Calu3 (cell line): ENCODE data around the gene WNT7B. TPM values are rescaled to one million over a fixed set of nuclear protein-coding genes. Genes with fewer than 3 reads are reported as not detected.

Source experiments
- BruUV-seq: library from RNA; stranded (reverse); fragments of 400-500 nt; replicated peaks from 2 replicates; lab custom pipeline; 2021; lab: Mats Ljungman, UMichigan
- CTCF ChIA-PET: fragments of 300-600 bp; sonication (Branson Sonifier 250); formaldehyde crosslinking; loops from one replicate; lab custom pipeline; 2022; ENCODE audit warnings: antibody characterized with exemption; lab: Charles Lee
- DNase-seq: peaks from one replicate; pipeline ENCODE4 v3.0.0; 2022
- H3K27ac Mint-ChIP-seq: one replicate; pipeline ENCODE4 v1.8.0; 2022; ENCODE audit warnings: mixed read lengths; ENCODE audit not compliant: unreplicated experiment
- H3K27me3 Mint-ChIP-seq: one replicate; pipeline ENCODE4 v1.8.0; 2022; ENCODE audit warnings: mixed read lengths; ENCODE audit not compliant: unreplicated experiment
- H3K36me3 Mint-ChIP-seq: one replicate; pipeline ENCODE4 v1.8.0; 2022; ENCODE audit warnings: mild to moderate bottlenecking, moderate library complexity, mixed read lengths; ENCODE audit not compliant: insufficient read depth, unreplicated experiment
- H3K4me1 Mint-ChIP-seq: one replicate; pipeline ENCODE4 v1.8.0; 2022; ENCODE audit warnings: mild to moderate bottlenecking, low read depth, mixed read lengths; ENCODE audit not compliant: unreplicated experiment
- H3K4me3 Mint-ChIP-seq: one replicate; pipeline ENCODE4 v1.8.0; 2022; ENCODE audit warnings: mild to moderate bottlenecking, low read depth, moderate library complexity, mixed read lengths; ENCODE audit not compliant: unreplicated experiment
- H3K9me3 Mint-ChIP-seq: one replicate; pipeline ENCODE4 v1.8.0; 2022; ENCODE audit warnings: low read depth, mixed read lengths; ENCODE audit not compliant: unreplicated experiment
- CTCF ChIP-seq: fragments of 200-600 bp; IDR thresholded peaks from one replicate; pipeline ENCODE4 v1.8.0; 2022; ENCODE audit warnings: antibody characterized with exemption; ENCODE audit not compliant: unreplicated experiment
- intact Hi-C: fragments of 100-400 bp; cut with micrococcal nuclease; formaldehyde crosslinking; loops from one replicate; pipeline ENCODE4 v1.10.0; 2022; ENCODE audit not compliant: unreplicated experiment
- total RNA-seq: library from RNA; stranded (reverse); gene quantifications from 2 replicates; pipeline ENCODE4 v1.2.3, GENCODE V29; 2022

WNT7B gene
- total RNA-seq, 1 experiment from 2014 or later = 100.0 TPM

GRCh38 chr22:45882881-45883810, 93.8 kb downstream of the WNT7B start:
- BruUV-seq = no TSS peak
- Mint-ChIP-seq H3K36me3 (peaks cover 11% of the 10 kb centered on the region), H3K4me1 (peaks cover 17% of the 10 kb centered on the region), H3K9me3 (no peaks in the 10 kb centered on the region), H3K4me3 (no peak overlapping the region), H3K27me3 (peaks cover 22% of the 10 kb centered on the region), H3K27ac (no peak overlapping the region)
- CTCF ChIA-PET = no interaction called here
- no peak for DNase-seq
- intact Hi-C loops = no loop called here
- no peak for TF ChIP-seq CTCF

DNA sequence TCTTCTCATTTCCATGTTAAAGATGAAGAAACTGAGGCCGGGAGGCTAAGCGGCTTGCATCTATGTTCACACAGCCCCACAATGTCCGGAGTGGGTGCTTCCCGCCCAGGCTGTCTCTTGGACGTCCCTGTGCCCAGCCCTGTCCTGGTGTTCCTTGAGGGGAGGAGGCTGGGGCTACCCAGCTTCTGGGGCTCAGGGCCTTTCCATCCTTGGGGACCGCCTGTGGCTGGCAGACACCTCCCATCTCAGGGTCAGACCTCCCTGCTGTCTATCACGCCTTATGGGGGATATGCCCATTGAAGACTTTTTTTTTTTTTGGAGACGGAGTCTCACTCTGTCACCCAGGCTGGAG, 95.5 kb downstream of the WNT7B start:
- Mint-ChIP-seq H3K9me3 (no peaks in the 10 kb centered on the region), H3K36me3 (peaks cover 4% of the 10 kb centered on the region), H3K27ac (no peak overlapping the region), H3K4me1 (peaks cover under 1% of the 10 kb centered on the region), H3K27me3 (peaks cover 22% of the 10 kb centered on the region), H3K4me3 (no peak overlapping the region)
- no TSS peak for BruUV-seq
- DNase-seq = no peak
- CTCF ChIA-PET = no interaction called here
- no peak for TF ChIP-seq CTCF
- intact Hi-C loops = no loop called here

GRCh38 chr22:45880716-45881523, 96.0 kb downstream of the WNT7B start:
- Mint-ChIP-seq H3K9me3 (no peaks in the 10 kb centered on the region), H3K4me3 (no peak overlapping the region), H3K36me3 (peaks cover 4% of the 10 kb centered on the region), H3K27me3 (peaks cover 22% of the 10 kb centered on the region), H3K27ac (no peak overlapping the region), H3K4me1 (no peaks in the 10 kb centered on the region)
- no TSS peak for BruUV-seq
- CTCF ChIA-PET = no interaction called here
- TF ChIP-seq CTCF = no peak
- intact Hi-C loops = no loop called here
- DNase-seq = no peak

GRCh38 chr22:45880091-45880715, 96.8 kb downstream of the WNT7B start:
- no peak overlapping the region for H3K27ac Mint-ChIP-seq
- H3K9me3 Mint-ChIP-seq = no peaks in the 10 kb centered on the region
- no peak for TF ChIP-seq CTCF
- CTCF ChIA-PET = no interaction called here
- no peak overlapping the region for H3K4me3 Mint-ChIP-seq
- no peak for DNase-seq
- peaks cover 22% of the 10 kb centered on the region for H3K27me3 Mint-ChIP-seq
- intact Hi-C loops = no loop called here
- H3K36me3 Mint-ChIP-seq = peaks cover 4% of the 10 kb centered on the region
- no TSS peak for BruUV-seq
- no peaks in the 10 kb centered on the region for H3K4me1 Mint-ChIP-seq
